GM18499 (cell line): ENCODE results near the gene QPCT.
"Not testable (repeated sequence)": the region's sequence is repeated elsewhere in the genome, so short reads cannot be mapped to it uniquely, and the experiment has no call there.

Experiments
- ATAC-seq: cut with Tn5 transposase; IDR thresholded peaks from one replicate; pipeline ENCODE4 v1.9.1; 2021; ENCODE audit warnings: moderate number of reproducible peaks; ENCODE audit not compliant: insufficient read depth, unreplicated experiment

The QPCT gene

DNA sequence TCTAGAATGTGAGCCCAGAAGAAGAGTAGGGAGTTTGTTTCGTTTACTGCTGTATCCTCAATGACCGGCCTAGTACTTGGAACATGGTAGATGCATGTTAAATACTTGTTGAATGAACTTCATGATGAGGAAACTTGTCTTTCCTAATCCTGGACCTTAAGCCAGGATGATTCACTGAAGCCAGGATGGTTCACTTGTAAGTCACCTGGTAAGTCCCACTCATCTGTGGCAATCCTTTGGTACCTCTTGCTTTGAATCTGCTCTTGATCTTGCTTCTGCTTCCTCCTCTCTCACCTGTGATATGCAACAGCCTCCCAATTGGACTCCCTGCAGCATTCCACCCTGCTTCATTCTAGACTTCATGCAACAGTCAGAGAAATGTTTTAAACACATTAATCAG is 43.6 kb downstream of the QPCT start:
- ATAC-seq: no peak

DNA sequence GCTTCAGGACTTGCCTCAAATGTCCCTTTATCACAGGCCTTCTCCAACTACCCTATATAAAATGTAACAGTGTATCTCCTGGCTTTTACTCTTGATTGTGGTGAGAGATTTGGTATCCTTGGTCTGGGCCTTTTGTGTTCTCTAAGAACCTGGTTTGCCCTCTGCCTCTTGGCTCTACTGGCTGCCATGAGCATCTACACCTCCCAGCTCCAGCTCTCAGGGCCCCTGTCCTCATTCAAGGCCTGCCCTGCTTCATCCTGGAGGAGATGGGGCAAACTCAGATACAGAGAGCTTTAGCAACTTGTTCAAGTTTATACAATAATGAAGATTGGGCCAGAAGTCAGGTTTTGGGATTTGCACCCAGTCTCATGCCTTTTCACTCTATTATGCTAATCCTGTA is 45.0 kb downstream of the QPCT start:
- ATAC-seq: no peak

DNA sequence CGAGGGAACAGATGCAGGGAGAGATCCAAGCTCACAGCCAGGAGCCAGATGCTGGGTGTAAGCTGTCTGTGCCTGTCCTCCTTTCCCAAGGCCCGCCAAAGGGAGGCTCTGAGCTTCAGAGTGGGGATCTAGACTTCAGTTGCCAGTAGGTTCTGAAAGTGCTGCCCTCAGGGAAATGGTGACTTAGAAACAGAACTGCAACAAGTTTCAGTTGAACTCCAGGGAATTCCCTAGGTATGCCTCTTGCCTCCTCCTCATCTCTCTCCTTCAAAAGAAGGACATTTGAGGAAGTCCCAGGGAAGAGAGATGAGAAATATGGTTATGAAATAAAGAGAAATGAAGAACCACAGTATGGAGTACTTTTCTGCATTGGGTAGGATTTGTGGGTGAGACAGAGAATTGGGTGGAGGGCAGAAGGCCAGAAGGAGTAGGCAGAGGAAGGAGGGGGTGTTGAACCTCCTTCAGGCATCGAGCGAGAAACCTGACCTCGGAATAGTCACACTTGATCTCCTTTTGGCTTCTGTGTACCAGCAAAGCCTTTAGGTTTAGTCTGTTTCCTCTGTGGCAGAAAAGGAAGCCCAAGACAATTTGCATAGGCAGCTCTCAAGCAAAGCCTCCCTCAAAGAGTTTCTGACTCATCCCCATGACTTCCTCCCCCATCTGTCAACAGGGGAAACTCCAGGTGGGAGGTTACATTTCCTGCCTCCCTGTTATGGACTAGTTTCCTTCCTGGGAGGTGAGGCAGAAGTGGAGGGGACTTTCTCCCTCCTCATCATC is 45.7 kb downstream of the QPCT start:
- ATAC-seq: peak; percentile 87

GRCh38 chr2:37390777-37391176 is 46.3 kb downstream of the QPCT start:
- no peak for ATAC-seq

DNA sequence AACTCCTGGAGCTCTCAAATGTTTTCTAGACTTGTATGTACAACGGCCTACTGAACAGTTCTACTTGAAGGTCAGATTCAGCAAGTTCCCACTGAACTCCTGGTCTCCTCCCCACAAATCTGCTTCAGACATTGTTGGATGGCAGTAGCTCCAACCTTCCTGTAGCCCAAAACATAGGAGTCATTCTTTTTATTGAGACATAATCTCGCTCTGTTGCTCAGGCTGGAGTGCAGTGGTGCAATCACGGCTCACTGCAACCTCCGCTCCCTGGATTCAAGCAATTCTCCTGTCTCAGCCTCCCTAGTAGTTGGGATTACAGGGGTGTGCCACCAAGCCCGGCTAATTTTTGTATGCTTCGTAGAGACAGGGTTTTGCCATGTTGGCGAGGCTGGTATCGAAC is 47.3 kb downstream of the QPCT start:
- ATAC-seq: no peak

DNA sequence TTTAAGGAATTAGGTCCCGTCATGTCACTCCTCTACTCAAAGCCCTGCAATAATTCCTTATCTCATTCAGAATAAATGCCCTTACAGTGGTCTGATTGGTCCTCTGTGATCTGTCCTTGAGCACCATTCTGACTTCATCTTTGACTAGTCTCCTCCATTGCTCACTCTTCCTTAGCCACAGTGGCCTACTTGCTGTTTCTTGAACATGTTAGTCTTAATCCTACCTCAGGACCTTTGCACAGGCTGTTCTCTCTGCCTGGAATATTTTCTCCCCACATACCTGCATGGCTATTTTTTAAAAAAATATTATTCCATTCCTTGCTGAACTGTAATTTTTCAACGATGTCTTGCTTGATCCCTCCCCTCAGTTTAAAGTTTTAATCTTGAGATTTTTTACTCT is 48.0 kb downstream of the QPCT start:
- no peak for ATAC-seq

DNA sequence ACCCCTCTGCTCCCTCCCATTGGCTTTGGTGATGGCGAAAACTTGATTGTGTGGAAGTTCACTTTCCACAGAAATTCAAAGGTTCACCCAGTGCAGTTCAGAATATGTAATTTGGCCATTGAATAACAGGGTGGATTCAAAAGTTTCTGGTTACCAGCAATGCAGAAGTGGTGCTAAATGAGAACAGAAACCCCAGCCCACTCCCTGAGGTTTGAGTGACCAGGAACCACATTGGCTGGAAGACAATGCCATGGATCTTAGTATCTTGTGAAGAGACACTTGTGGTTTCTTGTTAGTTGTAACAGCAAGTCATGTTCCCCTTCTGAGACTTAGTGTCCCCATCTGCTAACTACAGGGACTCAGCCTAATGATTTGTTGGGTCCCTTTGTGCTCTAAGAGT is 49.8 kb downstream of the QPCT start:
- no peak for ATAC-seq

- no peak for ATAC-seq
Measured at GRCh38 chr2:37394796-37395555, 50.5 kb downstream of the QPCT start.

DNA sequence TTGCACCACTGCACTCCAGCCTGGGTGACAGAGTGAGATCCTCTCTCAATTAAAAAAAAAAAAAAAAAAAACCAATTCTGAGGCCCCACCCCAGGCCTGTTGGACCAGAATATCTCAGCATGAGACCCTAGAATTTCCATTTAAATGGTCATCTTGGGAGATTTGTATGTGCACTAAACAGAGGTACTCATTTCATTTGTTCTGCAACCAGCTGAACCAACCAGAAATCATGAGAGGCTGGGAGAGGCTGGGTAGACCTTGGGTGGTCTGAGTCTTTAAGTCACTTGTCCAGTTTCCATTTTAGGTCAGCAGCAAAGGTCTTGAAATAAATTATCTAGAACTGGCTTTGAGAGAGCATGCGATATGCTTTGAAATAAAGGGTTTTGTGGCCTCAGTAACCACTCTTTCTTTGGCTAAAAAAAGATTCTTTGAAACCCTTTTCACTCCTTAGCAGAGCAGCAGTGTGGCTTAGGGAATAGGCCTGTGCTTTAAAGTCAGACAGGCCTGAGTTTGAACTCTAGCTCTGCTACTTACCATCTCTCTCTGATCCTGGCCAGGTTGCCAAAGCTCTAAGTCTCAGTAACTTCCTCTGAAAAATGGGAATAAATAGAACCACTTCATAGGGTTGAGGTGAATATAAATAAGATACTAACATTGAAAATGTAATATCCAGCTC is 52.6 kb downstream of the QPCT start:
- no peak for ATAC-seq

DNA sequence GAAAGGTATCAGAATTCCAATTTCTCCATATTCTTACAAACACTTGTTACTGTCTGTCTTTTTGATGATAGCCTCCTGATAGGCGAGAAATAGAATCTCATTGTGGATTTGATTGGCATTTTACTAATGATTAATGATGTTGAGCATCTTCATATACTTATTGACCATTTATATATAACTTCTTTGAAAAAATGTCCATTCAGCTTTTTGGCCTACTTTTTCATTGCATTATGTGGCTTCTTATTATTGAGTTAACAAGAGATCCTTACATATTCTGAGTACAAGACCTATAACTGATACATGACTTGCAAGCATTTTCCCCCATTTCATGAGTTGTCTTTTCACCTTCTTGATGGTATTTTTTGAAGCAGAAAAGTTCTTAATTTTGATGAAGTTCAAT is 54.6 kb downstream of the QPCT start:
- no peak for ATAC-seq

- ATAC-seq: no peak
Measured at GRCh38 chr2:37400041-37400440, 55.6 kb downstream of the QPCT start.

- no peak for ATAC-seq
Measured at GRCh38 chr2:37402636-37403035, 58.2 kb downstream of the QPCT start.

GRCh38 chr2:37405781-37406180 is 61.4 kb downstream of the QPCT start:
- ATAC-seq: no peak

GRCh38 chr2:37412231-37412630 is 67.8 kb downstream of the QPCT start:
- ATAC-seq: no peak

- ATAC-seq: not testable (repeated sequence)
Measured at GRCh38 chr2:37413911-37414469, 69.6 kb downstream of the QPCT start.

- ATAC-seq: no peak
Measured at GRCh38 chr2:37414470-37414949, 70.1 kb downstream of the QPCT start.

DNA sequence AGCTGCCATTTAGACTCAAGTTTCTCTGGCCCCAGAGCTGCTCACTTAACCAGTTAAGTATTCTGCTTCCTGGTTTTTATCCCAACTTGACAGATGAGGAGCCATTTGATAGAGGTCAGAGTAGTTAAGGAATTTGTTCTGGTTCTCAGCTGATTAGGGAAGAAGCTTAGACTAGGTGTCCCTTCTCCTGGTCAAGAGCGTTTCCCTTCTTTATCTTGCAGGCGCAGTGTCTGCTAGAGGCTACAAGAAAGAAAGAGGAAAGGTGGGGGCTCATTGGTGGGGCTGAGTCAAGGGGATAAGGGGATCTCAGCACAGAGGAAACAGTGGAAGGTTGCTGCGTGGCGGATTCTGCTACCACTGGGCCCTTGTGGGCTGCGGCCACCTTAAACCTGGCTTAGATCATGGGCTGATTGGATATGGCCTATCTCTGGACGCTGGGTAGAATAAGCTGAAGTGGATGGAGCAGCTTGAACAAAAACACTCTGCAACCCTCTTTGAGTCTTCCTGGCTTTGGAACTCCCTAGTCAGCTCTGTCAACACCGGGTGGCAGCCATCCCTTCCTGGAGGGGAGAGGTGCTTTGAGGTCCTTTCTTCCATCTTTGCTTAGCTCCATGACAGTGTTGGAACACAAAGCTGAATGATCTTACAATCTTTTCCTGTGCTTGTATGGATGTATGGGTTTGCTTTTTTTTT is 70.8 kb downstream of the QPCT start:
- ATAC-seq: no peak

- no peak for ATAC-seq
Measured at GRCh38 chr2:37417321-37417720, 72.9 kb downstream of the QPCT start.

- no peak for ATAC-seq
Measured at GRCh38 chr2:37418956-37419355, 74.5 kb downstream of the QPCT start.

GRCh38 chr2:37421686-37422085 is 77.3 kb downstream of the QPCT start:
- ATAC-seq: no peak
